ENCODE results near the gene CARS1.
"Not testable (repeated sequence)": the region's sequence is repeated elsewhere in the genome, so short reads cannot be mapped to it uniquely, and the experiment has no call there.

The CARS1 gene

DNA sequence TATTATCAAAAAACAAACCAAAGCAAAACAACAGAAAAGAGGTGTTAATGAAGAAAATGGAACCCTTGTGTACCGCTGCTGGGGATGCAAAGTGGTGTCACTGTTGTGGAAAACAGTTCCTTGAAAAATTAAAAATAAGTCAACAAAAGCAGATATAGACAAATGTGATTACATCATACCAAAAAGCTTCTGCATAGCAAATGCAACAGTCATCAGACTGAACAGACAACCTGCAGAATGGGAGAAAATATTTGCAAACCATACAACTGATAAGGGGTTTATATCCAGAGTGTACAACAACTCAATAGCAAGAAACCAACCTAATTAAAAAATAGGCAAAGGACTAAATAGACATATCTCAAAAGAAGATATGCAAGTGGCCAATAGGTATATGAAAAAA, 22.9 kb upstream of the CARS1 start:
- Histone ChIP-seq H3K4me3 (ENCODE audit: insufficient read depth, low read depth, low read length) (no peak overlapping the region), H3K27ac (ENCODE audit: insufficient read depth, low read depth, low read length, poor library complexity, severe bottlenecking) (no peak overlapping the region), H3K27me3 (ENCODE audit: control insufficient read depth, insufficient read depth, low read length, poor library complexity, severe bottlenecking) (no peaks in the 10 kb centered on the region), H3K4me1 (ENCODE audit: control insufficient read depth, insufficient read depth, low read length) (no peaks in the 10 kb centered on the region), H3K9me3 (ENCODE audit: control insufficient read depth, low read length) (no peaks in the 10 kb centered on the region), H3K36me3 (ENCODE audit: control insufficient read depth, insufficient read depth, low read length) (no peaks in the 10 kb centered on the region)
- 92 to 100% methylated on average over 1 of the region's 1 CpG for WGBS, 2 experiments

GRCh38 chr11:3077846-3078440, 20.7 kb upstream of the CARS1 start:
- H3K36me3 ChIP-seq (ENCODE audit: control insufficient read depth, insufficient read depth, low read length): no peaks in the 10 kb centered on the region
- 88 to 89% methylated on average over 16 of the region's 16 CpGs for WGBS, 2 experiments
- H3K4me3 ChIP-seq (ENCODE audit: insufficient read depth, low read depth, low read length): no peak overlapping the region
- no peaks in the 10 kb centered on the region for H3K9me3 ChIP-seq (ENCODE audit: control insufficient read depth, low read length)
- H3K27me3 ChIP-seq (ENCODE audit: control insufficient read depth, insufficient read depth, low read length, poor library complexity, severe bottlenecking): no peaks in the 10 kb centered on the region
- H3K4me1 ChIP-seq (ENCODE audit: control insufficient read depth, insufficient read depth, low read length): no peaks in the 10 kb centered on the region
- no peak overlapping the region for H3K27ac ChIP-seq (ENCODE audit: insufficient read depth, low read depth, low read length, poor library complexity, severe bottlenecking)

- H3K4me1 ChIP-seq (ENCODE audit: control insufficient read depth, insufficient read depth, low read length): no peaks in the 10 kb centered on the region
- H3K27me3 ChIP-seq (ENCODE audit: control insufficient read depth, insufficient read depth, low read length, poor library complexity, severe bottlenecking): no peaks in the 10 kb centered on the region
- H3K36me3 ChIP-seq (ENCODE audit: control insufficient read depth, insufficient read depth, low read length): no peaks in the 10 kb centered on the region
- no peak overlapping the region for H3K4me3 ChIP-seq (ENCODE audit: insufficient read depth, low read depth, low read length)
- H3K27ac ChIP-seq (ENCODE audit: insufficient read depth, low read depth, low read length, poor library complexity, severe bottlenecking): no peak overlapping the region
- WGBS, 2 experiments: 86% methylated on average over 11 of the region's 11 CpGs
- no peaks in the 10 kb centered on the region for H3K9me3 ChIP-seq (ENCODE audit: control insufficient read depth, low read length)
These were observed 20.1 kb upstream of the CARS1 start for GRCh38 chr11:3077189-3077836.

GRCh38 chr11:3074912-3075589, 17.8 kb upstream of the CARS1 start:
- Histone ChIP-seq H3K4me3 (ENCODE audit: insufficient read depth, low read depth, low read length) (no peak overlapping the region), H3K9me3 (ENCODE audit: control insufficient read depth, low read length) (no peaks in the 10 kb centered on the region), H3K27ac (ENCODE audit: insufficient read depth, low read depth, low read length, poor library complexity, severe bottlenecking) (no peak overlapping the region), H3K36me3 (ENCODE audit: control insufficient read depth, insufficient read depth, low read length) (no peaks in the 10 kb centered on the region), H3K27me3 (ENCODE audit: control insufficient read depth, insufficient read depth, low read length, poor library complexity, severe bottlenecking) (no peaks in the 10 kb centered on the region), H3K4me1 (ENCODE audit: control insufficient read depth, insufficient read depth, low read length) (no peaks in the 10 kb centered on the region)
- WGBS, 2 experiments: 74% methylated on average over 8 of the region's 8 CpGs

DNA sequence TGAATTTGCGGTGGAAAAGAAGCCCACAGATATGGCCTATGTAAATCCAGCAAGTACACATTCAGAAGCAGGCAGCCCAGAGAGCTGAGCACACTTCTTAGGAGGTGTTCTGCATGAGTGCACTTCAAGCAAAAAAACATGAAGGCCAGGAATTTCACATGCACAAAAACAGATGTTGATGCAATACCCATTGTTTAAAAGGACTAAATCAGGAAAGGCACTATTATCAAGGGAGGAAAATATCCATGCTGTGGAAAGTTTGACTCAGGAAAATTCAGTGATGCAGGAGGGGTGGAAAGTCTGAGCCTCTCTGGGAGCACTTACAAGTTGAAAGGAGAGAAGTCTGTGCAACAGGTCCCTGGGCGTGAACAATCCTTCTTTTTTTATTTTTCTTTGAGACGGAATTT, 15.8 kb upstream of the CARS1 start:
- 91 to 93% methylated on average over 3 of the region's 3 CpGs for WGBS, 2 experiments
- H3K27ac ChIP-seq (ENCODE audit: insufficient read depth, low read depth, low read length, poor library complexity, severe bottlenecking): no peak overlapping the region
- no peaks in the 10 kb centered on the region for H3K27me3 ChIP-seq (ENCODE audit: control insufficient read depth, insufficient read depth, low read length, poor library complexity, severe bottlenecking)
- no peak overlapping the region for H3K4me3 ChIP-seq (ENCODE audit: insufficient read depth, low read depth, low read length)
- no peaks in the 10 kb centered on the region for H3K36me3 ChIP-seq (ENCODE audit: control insufficient read depth, insufficient read depth, low read length)
- H3K4me1 ChIP-seq (ENCODE audit: control insufficient read depth, insufficient read depth, low read length): no peaks in the 10 kb centered on the region
- H3K9me3 ChIP-seq (ENCODE audit: control insufficient read depth, low read length): no peaks in the 10 kb centered on the region

GRCh38 chr11:3069425-3069824, 12.2 kb upstream of the CARS1 start:
- H3K36me3 ChIP-seq (ENCODE audit: control insufficient read depth, insufficient read depth, low read length): no peaks in the 10 kb centered on the region
- H3K27me3 ChIP-seq (ENCODE audit: control insufficient read depth, insufficient read depth, low read length, poor library complexity, severe bottlenecking): no peaks in the 10 kb centered on the region
- H3K4me1 ChIP-seq (ENCODE audit: control insufficient read depth, insufficient read depth, low read length): no peaks in the 10 kb centered on the region
- H3K4me3 ChIP-seq (ENCODE audit: insufficient read depth, low read depth, low read length): no peak overlapping the region
- no peaks in the 10 kb centered on the region for H3K9me3 ChIP-seq (ENCODE audit: control insufficient read depth, low read length)
- 85 to 87% methylated on average over 7 of the region's 8 CpGs for WGBS, 2 experiments
- H3K27ac ChIP-seq (ENCODE audit: insufficient read depth, low read depth, low read length, poor library complexity, severe bottlenecking): no peak overlapping the region

DNA sequence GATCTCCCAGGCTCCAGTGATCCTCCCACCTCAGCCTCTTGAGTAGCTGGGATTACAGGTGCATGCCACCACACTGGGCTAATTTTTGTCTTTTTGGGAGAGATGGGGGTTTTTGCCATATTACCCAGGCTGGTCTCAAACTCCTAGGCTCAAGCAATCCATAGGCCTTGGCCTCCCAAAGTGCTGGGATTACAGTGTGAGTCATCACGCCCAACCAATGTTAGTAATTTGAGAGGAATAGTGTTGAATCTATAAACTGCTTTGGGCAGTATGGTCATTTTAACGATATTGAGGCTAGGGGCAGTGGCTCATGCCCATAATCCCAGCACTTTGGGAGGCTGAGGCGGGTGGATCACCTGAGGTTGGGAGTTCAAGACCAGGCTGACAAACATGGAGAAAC, 9.1 kb upstream of the CARS1 start:
- 95 to 97% methylated on average over 3 of the region's 3 CpGs for WGBS, 2 experiments
- H3K27me3 ChIP-seq (ENCODE audit: control insufficient read depth, insufficient read depth, low read length, poor library complexity, severe bottlenecking); H3K27ac ChIP-seq (ENCODE audit: insufficient read depth, low read depth, low read length, poor library complexity, severe bottlenecking): not testable (repeated sequence)

DNA sequence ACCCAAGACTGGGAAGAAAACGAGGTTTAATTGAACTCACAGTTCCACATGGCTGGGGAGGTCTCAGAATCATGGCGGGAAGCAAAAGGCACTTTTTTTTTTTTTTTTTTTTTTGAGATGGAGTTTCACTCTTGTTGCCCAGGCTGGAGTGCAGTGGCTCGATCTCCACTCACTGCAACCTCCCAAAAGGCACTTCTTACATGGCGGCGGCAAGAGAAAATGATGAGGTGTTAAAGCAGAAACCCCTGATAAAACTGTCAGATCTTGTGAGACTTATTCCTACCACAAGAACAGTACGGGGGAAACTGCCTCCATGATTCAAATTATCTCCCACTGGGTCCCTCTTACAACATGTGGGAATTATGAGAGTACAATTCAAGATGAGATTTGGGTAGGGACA, 7.5 kb upstream of the CARS1 start:
- 88 to 92% methylated on average over 6 of the region's 6 CpGs for WGBS, 2 experiments
- not testable (repeated sequence) for H3K27me3 ChIP-seq (ENCODE audit: control insufficient read depth, insufficient read depth, low read length, poor library complexity, severe bottlenecking); H3K4me3 ChIP-seq (ENCODE audit: insufficient read depth, low read depth, low read length); H3K4me1 ChIP-seq (ENCODE audit: control insufficient read depth, insufficient read depth, low read length); H3K27ac ChIP-seq (ENCODE audit: insufficient read depth, low read depth, low read length, poor library complexity, severe bottlenecking); H3K36me3 ChIP-seq (ENCODE audit: control insufficient read depth, insufficient read depth, low read length); H3K9me3 ChIP-seq (ENCODE audit: control insufficient read depth, low read length)

More for the DNA sequence above, 9.1 kb upstream of the CARS1 start:
- not testable (repeated sequence) for H3K4me3 ChIP-seq (ENCODE audit: insufficient read depth, low read depth, low read length); H3K4me1 ChIP-seq (ENCODE audit: control insufficient read depth, insufficient read depth, low read length); H3K36me3 ChIP-seq (ENCODE audit: control insufficient read depth, insufficient read depth, low read length); H3K9me3 ChIP-seq (ENCODE audit: control insufficient read depth, low read length)

DNA sequence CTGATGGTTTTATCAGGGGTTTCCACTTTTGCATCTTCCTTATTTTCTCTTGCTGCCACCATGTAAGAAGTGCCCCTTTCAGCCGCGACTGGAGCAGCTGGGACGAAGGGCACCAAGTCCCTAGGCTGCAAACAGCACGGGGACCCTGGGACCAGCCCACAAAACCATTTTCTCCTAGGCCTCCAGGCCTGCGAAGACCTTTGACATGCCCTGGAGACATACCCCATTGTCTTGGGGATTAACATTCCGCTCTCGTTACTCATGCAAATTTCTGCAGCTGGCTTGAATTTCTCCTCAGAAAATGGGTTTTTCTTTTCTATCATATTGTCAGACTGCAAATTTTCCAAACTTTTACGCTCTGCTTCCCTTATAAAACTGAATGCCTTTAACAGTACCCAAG, 6.7 kb upstream of the CARS1 start:
- H3K4me3 ChIP-seq (ENCODE audit: insufficient read depth, low read depth, low read length); H3K4me1 ChIP-seq (ENCODE audit: control insufficient read depth, insufficient read depth, low read length); H3K36me3 ChIP-seq (ENCODE audit: control insufficient read depth, insufficient read depth, low read length); H3K27me3 ChIP-seq (ENCODE audit: control insufficient read depth, insufficient read depth, low read length, poor library complexity, severe bottlenecking); H3K9me3 ChIP-seq (ENCODE audit: control insufficient read depth, low read length); H3K27ac ChIP-seq (ENCODE audit: insufficient read depth, low read depth, low read length, poor library complexity, severe bottlenecking): not testable (repeated sequence)
- 26 to 30% methylated on average over 8 of the region's 8 CpGs for WGBS, 2 experiments

DNA sequence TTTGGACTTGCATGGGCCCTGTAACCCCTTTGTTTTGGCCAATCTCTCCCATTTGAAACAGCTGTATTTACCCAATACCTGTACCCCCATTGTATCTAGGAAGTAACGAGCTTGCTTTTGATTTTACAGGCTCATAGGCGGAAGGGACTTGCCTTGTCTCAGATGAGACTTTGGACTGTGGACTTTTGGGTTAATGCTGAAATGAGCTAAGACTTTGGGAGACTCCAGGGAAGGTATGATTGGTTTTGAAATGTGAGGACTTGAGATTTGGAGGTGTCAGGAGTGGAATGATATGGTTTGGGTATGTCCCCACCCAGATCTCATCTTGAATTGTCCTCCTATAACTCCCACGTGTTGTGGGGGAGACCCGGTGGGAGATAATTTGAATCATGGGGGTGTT, 6.2 kb upstream of the CARS1 start:
- not testable (repeated sequence) for H3K4me3 ChIP-seq (ENCODE audit: insufficient read depth, low read depth, low read length); H3K27ac ChIP-seq (ENCODE audit: insufficient read depth, low read depth, low read length, poor library complexity, severe bottlenecking); H3K9me3 ChIP-seq (ENCODE audit: control insufficient read depth, low read length); H3K4me1 ChIP-seq (ENCODE audit: control insufficient read depth, insufficient read depth, low read length); H3K36me3 ChIP-seq (ENCODE audit: control insufficient read depth, insufficient read depth, low read length); H3K27me3 ChIP-seq (ENCODE audit: control insufficient read depth, insufficient read depth, low read length, poor library complexity, severe bottlenecking)
- 80 to 87% methylated on average over 4 of the region's 4 CpGs for WGBS, 2 experiments

All from ectodermal cell (in vitro differentiated cells).